ENCODE results near the gene PPM1J. TPM values are rescaled to one million over a fixed set of nuclear protein-coding genes. Genes with fewer than 3 reads are reported as not detected.

PPM1J gene
- total and polyA plus RNA-seq, 9 of the 15 experiments (the other 6 are each of a cell fraction or from before 2014, with no cell fraction given), result 0.25 to 10.5 (median 4.2) TPM

GRCh38 chr1:112700290-112701226 lies 14.6 kb downstream of the PPM1J start (continued):
- TF ChIP-seq STAT6 (CRISPR knock-in tag; IDR thresholded peaks at IDR 0.05) (peak; percentile 54; the same call in 1 of the 2 replicates), ZNF41 (CRISPR knock-in tag; conservative IDR thresholded peaks at IDR 0.05) (no peak), ARID4B (CRISPR knock-in tag; IDR thresholded peaks at IDR 0.05) (peak; percentile 94), SP2 (IDR thresholded peaks at IDR 0.05; ENCODE audit: extremely low read depth, low read depth, low read length, poor library complexity, severe bottlenecking) (no peak), KLF16 (IDR thresholded peaks at IDR 0.05) (peak; percentile 96), POLR3G (IDR thresholded peaks at IDR 0.05; ENCODE audit: extremely low read depth, insufficient read length, insufficient replicate concordance) (no peak), MYC (IDR thresholded peaks at IDR 0.05; ENCODE audit: low read depth, low read length) (no peak; the same call in 1 of the 2 replicates), MYC (CRISPR knock-in tag; IDR thresholded peaks at IDR 0.05; ENCODE audit: borderline replicate concordance, low read depth) (no peak; the same call in 1 of the 2 replicates), COPS2 (conservative IDR thresholded peaks at IDR 0.05) (no peak), POLR3A (IDR thresholded peaks at IDR 0.05; ENCODE audit: borderline replicate concordance, extremely low read depth, insufficient read depth, insufficient read length) (no peak), KLF1 (tag; IDR thresholded peaks at IDR 0.05) (no peak), MTA2 (IDR thresholded peaks at IDR 0.05; ENCODE audit: low read depth) (peak; percentile 48), RAD21 (CRISPR knock-in tag; conservative IDR thresholded peaks at IDR 0.05 in 1 of 2, IDR thresholded peaks at IDR 0.05 in 1 of 2) (no peak; a peak in 2 of 4 replicates), NR2C1 (IDR thresholded peaks at IDR 0.05) (peak; percentile 80), NR2C1 (tag; IDR thresholded peaks at IDR 0.05) (peak; percentile 63; the same call in 1 of the 2 replicates), HIVEP1 (CRISPR knock-in tag; IDR thresholded peaks at IDR 0.05) (0 out of 2 replicates have a peak, but pooled peaks have one; percentile 46), E2F1 (CRISPR knock-in tag; IDR thresholded peaks at IDR 0.05) (no peak), HEY1 (CRISPR knock-in tag; IDR thresholded peaks at IDR 0.05; ENCODE audit: borderline replicate concordance) (0 out of 2 replicates have a peak, but pooled peaks have one; percentile 22)
